GM12864 (cell line): ENCODE data around the gene MYL9.

Experiments used
- DNase-seq: peaks from one replicate; pipeline ENCODE4 v3.0.0-alpha.2; 2011; ENCODE audit warnings: low read depth
- H3K4me3 ChIP-seq: 2 replicates; pipeline ENCODE4 v1.5.1; 2011; ENCODE audit warnings: mild to moderate bottlenecking, low read depth, low read length, control low read depth
- TF ChIP-seq, protein P1 (sequence below): IDR thresholded peaks from 2 replicates; pipeline ENCODE4 v1.5.1; 2011; ENCODE audit warnings: low read depth, mild to moderate bottlenecking, moderate library complexity, low read length, control low read depth, inconsistent platforms; ENCODE audit errors: missing control alignments

The MYL9 gene

DNA sequence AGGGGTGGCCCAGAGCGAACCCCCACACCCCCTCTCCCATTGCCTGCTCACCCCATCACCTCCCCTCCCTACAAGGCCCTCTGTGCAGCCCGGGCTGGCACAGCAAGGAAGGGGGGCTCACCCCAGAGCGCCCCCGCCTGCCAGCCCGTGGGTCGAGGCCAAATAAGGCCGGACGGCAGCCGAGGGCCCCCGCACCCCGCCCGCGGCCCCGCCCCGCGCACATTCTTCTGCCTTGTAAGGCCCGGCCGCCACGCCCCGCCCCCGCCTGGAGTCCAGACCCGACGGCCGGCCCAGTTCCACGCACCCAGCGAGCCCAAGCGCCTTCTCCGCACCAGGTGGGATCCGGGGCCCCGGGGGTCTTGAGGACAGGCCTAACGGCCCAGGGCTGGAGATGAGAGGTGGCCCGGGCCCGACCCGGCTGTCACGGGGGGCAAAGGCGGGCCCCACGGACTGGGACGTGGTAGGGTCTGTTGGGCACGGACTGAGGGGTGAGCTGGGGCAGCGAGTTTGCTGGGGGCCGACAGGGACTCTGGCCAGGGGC is at the start of gene MYL9:
Gene MYL9 (plus strand): TSS at position 293 of the 541 bp plus-strand sequence. CDS start 3,366 bp downstream, outside the sequence.
- TF ChIP-seq, protein P1, sequence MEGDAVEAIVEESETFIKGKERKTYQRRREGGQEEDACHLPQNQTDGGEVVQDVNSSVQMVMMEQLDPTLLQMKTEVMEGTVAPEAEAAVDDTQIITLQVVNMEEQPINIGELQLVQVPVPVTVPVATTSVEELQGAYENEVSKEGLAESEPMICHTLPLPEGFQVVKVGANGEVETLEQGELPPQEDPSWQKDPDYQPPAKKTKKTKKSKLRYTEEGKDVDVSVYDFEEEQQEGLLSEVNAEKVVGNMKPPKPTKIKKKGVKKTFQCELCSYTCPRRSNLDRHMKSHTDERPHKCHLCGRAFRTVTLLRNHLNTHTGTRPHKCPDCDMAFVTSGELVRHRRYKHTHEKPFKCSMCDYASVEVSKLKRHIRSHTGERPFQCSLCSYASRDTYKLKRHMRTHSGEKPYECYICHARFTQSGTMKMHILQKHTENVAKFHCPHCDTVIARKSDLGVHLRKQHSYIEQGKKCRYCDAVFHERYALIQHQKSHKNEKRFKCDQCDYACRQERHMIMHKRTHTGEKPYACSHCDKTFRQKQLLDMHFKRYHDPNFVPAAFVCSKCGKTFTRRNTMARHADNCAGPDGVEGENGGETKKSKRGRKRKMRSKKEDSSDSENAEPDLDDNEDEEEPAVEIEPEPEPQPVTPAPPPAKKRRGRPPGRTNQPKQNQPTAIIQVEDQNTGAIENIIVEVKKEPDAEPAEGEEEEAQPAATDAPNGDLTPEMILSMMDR, result no peak
- no peak for DNase-seq
- peak within 1 kb of the TSS; percentile 58 for H3K4me3 ChIP-seq

DNA sequence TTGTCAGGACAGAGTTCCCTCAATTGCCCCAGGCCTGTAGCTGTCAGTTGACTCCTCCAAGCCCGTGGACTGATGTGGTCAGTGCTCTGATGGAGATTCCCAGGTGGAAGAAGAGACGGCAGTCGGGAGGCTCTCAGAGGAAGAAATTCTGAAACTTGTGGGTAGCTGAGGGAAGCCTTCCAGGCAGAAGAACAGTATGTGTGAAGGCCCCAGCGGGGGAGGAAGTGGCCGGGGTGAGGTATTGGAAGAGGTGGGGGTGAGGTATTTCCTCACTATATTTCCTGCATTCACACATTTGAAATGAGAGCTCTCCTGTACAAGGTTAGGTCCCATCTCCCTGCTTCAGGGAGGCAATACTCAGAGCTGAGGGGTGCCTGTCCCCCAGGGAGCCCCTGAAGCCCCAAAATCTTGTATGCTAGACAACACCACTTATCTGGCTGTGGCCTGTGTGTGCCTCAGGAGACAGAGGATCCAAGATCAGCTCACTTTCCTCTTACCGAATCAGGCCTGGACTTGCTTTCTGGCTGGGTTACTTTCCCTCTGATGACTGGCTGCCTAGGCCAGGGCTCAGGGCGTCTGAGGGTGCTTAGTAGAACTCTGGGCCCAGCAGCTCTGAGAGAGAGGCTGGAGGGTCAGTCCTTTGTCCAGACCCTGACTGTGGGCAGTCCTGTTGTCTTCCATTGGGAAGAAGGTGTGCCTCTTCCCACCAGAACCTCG is 49.3 kb upstream of the MYL9 start:
- DNase-seq, result no peak
- H3K4me3 ChIP-seq, result no peak overlapping the region
- TF ChIP-seq, protein P1, result no peak

DNA sequence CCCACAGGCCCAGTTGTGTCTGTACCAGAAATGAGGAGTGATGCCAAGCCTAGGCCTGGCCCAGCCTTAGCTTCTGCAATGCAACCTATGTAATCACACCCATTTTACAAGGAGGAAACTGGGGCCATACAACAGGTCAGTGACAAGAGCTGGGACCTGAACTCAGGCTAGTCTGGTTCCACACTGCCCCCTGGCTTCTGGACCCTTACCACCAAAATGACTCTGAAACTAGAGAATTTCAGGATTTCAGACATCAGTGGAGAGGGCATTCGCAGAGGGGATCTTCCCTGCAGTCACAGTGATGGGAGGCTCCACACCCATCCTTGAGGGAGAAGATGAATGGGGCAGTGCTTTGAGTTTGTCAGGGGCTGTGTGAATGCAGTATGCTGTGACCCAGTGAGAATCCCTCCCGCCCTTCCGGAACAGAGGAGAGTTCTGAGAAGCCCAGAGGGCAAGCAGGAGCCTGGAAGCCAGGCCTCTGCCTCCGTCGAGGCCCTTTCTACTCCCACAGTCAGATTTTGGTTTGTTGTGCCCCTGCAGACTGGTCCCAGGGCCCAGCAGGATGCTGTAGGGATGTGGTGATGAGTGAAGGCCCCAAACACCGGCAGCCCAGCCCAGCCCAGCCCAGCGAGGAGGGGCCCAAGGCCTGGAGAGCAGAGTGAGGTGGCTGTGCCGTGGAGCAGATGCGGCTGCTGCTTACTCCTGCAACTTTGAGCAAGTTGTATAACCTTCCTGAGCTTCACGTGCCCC is 48.1 kb upstream of the MYL9 start:
- H3K4me3 ChIP-seq, result no peak overlapping the region
- DNase-seq, result no peak
- TF ChIP-seq, protein P1, result no peak

DNA sequence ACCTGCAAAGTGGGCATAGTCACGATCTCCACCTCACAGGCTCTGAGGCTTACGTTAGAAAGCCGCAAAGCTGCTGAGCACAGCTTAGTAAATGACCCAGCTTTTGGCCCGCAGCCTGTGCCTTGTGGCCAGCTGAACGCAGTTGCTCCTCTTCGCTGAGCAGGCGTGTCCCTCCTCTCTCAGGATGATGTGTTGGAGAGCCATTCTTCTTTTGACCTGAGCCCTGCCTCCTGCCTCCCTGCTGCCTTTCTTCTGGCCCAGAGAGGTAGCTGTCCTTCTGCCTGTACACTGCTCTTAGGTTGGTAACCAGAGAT is 47.6 kb upstream of the MYL9 start:
- TF ChIP-seq, protein P1, result no peak
- no peak overlapping the region for H3K4me3 ChIP-seq
- no peak for DNase-seq

DNA sequence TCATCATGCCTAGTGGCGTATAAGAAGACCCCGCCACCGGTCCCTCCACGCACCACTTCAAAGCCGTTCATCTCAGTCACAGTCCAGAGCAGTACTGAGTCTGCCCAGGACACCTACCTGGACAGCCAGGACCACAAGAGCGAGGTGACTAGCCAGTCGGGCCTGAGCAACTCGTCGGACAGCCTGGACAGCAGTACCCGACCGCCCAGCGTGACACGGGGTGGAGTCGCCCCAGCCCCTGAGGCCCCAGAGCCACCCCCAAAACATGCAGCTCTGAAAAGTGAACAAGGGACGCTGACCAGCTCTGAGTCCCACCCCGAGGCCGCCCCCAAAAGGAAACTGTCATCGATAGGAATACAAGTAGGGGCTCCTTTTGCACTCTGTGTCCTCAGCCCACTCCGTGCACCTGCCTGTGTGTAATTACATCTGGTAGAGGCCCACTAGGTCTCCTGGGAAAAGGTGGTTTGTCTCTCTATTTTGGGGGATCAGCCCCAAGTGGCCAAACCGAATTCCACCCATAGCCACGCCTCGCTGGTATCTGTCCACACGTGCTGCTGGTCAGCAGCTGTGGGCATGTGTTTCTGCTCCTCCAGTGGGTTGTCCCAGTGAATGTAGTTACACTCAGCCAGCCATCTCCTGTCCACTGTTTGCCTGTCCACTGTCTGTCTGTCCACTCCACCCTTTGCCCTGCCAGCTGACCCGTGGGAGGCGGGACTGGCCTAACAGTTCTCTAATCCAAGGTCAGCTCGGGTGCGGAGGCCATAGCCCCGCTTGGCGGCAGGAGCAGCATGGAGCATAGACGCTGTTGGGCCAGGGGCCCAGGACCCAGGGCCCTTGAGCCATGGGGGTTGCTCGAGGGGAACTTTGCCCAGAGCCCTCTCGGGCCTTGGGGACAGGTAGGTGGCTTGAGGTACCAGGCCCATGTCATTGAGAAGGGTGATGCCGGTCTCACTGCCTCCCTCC is 44.3 kb upstream of the MYL9 start:
- no peak for DNase-seq

DNA sequence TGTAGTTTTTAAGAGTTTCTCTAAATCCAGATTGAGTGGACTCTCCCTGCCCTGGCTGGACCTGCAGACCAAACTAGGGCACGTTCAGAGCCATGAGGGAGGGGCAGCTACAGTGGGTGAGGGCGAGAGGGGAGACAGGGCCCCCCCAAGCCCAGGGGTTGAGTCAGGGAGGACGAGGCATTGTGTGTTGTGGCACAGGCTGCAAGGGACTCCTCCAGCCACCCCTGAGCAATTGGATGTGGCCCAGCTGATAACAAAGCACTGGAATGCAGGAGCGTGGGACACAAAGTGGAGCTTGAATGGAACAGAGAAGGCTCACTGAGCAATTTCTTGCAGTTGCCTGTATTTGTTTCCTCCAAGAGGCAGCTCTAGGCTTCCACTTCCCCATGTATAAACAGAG is 43.5 kb upstream of the MYL9 start:
- no peak for DNase-seq
- TF ChIP-seq, protein P1, result no peak

More for the DNA sequence above, 44.3 kb upstream of the MYL9 start:
- TF ChIP-seq, protein P1, result no peak
- no peak overlapping the region for H3K4me3 ChIP-seq

More for the DNA sequence above, 43.5 kb upstream of the MYL9 start:
- no peak overlapping the region for H3K4me3 ChIP-seq
